ENCODE data around the gene POU6F2. TPM values are rescaled to one million over a fixed set of nuclear protein-coding genes. Genes with fewer than 3 reads are reported as not detected.

POU6F2 gene
- total and polyA plus RNA-seq, 2 experiments from 2014 or later = 7.2 to 7.3 TPM

DNA sequence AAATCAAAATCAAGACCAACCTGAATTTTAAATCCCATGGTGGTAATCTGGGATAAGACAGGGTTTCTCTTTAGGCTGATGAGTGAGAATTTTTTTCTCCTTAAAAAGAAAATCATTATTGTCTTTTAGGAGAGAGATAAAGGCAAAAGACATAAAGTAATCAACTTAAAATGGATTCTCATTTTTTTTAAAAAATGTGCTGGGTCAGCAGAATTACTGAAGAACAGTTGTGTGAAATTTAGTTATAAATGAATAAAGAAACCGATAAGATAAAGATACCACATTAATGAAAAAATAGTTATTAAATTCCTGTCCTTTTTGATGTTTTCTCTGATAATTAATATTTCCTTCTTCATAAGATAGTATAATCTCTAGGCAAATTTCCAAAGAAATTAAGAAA lies 427.2 kb downstream of the POU6F2 start (continued):
- TF ChIP-seq, protein P1, sequence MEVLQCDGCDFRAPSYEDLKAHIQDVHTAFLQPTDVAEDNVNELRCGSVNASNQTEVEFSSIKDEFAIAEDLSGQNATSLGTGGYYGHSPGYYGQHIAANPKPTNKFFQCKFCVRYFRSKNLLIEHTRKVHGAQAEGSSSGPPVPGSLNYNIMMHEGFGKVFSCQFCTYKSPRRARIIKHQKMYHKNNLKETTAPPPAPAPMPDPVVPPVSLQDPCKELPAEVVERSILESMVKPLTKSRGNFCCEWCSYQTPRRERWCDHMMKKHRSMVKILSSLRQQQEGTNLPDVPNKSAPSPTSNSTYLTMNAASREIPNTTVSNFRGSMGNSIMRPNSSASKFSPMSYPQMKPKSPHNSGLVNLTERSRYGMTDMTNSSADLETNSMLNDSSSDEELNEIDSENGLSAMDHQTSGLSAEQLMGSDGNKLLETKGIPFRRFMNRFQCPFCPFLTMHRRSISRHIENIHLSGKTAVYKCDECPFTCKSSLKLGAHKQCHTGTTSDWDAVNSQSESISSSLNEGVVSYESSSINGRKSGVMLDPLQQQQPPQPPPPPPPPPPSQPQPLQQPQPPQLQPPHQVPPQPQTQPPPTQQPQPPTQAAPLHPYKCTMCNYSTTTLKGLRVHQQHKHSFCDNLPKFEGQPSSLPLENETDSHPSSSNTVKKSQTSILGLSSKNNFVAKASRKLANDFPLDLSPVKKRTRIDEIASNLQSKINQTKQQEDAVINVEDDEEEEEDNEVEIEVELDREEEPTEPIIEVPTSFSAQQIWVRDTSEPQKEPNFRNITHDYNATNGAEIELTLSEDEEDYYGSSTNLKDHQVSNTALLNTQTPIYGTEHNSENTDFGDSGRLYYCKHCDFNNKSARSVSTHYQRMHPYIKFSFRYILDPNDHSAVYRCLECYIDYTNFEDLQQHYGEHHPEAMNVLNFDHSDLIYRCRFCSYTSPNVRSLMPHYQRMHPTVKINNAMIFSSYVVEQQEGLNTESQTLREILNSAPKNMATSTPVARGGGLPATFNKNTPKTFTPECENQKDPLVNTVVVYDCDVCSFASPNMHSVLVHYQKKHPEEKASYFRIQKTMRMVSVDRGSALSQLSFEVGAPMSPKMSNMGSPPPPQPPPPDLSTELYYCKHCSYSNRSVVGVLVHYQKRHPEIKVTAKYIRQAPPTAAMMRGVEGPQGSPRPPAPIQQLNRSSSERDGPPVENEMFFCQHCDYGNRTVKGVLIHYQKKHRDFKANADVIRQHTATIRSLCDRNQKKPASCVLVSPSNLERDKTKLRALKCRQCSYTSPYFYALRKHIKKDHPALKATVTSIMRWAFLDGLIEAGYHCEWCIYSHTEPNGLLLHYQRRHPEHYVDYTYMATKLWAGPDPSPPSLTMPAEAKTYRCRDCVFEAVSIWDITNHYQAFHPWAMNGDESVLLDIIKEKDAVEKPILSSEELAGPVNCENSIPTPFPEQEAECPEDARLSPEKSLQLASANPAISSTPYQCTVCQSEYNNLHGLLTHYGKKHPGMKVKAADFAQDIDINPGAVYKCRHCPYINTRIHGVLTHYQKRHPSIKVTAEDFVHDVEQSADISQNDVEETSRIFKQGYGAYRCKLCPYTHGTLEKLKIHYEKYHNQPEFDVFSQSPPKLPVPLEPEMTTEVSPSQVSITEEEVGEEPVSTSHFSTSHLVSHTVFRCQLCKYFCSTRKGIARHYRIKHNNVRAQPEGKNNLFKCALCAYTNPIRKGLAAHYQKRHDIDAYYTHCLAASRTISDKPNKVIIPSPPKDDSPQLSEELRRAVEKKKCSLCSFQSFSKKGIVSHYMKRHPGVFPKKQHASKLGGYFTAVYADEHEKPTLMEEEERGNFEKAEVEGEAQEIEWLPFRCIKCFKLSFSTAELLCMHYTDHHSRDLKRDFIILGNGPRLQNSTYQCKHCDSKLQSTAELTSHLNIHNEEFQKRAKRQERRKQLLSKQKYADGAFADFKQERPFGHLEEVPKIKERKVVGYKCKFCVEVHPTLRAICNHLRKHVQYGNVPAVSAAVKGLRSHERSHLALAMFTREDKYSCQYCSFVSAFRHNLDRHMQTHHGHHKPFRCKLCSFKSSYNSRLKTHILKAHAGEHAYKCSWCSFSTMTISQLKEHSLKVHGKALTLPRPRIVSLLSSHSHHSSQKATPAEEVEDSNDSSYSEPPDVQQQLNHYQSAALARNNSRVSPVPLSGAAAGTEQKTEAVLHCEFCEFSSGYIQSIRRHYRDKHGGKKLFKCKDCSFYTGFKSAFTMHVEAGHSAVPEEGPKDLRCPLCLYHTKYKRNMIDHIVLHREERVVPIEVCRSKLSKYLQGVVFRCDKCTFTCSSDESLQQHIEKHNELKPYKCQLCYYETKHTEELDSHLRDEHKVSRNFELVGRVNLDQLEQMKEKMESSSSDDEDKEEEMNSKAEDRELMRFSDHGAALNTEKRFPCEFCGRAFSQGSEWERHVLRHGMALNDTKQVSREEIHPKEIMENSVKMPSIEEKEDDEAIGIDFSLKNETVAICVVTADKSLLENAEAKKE (CRISPR knock-in tag; IDR thresholded peaks at IDR 0.05) = no peak
- TF ChIP-seq EZH2phosphoT487 (IDR thresholded peaks at IDR 0.05; ENCODE audit: unreplicated experiment) = no peak
- no peak for TF ChIP-seq JUNB (IDR thresholded peaks at IDR 0.05; ENCODE audit: unreplicated experiment)
- no peak for TF ChIP-seq ZNF331 (CRISPR knock-in tag; IDR thresholded peaks at IDR 0.05; ENCODE audit: low read depth)
- TF ChIP-seq STAT1 (IDR thresholded peaks at IDR 0.05; ENCODE audit: unreplicated experiment) = no peak
- no peak for TF ChIP-seq EZH2 (IDR thresholded peaks at IDR 0.05; ENCODE audit: low read depth, unreplicated experiment)
- no peak for TF ChIP-seq ZNF114 (CRISPR knock-in tag; IDR thresholded peaks at IDR 0.05)
- TF ChIP-seq CREB1 (CRISPR knock-in tag; IDR thresholded peaks at IDR 0.05; ENCODE audit: low read depth) = no peak
- TF ChIP-seq, protein P2, sequence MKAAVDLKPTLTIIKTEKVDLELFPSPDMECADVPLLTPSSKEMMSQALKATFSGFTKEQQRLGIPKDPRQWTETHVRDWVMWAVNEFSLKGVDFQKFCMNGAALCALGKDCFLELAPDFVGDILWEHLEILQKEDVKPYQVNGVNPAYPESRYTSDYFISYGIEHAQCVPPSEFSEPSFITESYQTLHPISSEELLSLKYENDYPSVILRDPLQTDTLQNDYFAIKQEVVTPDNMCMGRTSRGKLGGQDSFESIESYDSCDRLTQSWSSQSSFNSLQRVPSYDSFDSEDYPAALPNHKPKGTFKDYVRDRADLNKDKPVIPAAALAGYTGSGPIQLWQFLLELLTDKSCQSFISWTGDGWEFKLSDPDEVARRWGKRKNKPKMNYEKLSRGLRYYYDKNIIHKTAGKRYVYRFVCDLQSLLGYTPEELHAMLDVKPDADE (IDR thresholded peaks at IDR 0.05) = no peak

DNA sequence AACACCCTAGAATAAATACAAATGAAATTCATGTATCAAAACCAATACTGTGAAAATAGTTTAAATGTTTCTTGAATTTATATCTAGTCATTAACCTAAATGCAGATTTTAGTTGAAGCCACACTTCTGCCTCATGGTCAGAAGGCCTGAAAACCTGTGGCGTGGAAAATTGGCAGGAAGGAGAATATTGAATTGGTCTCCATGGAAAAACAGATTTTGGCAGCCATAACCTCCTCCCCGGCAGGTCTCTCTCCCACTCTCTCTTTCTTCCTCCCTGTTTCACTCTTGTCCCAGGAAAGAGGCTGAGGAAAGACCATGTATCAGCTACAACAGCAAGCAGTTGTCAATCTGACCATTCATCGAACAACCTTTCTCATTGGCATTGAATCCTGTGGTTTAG lies 427.9 kb downstream of the POU6F2 start:
- Histone ChIP-seq H2AFZ (no peak overlapping the region), H3K4me1 (ENCODE audit: insufficient read depth) (peaks cover 12% of the 10 kb centered on the region), H3K36me3 (ENCODE audit: insufficient read depth) (no peaks in the 10 kb centered on the region), H4K20me1 (replicated peaks; ENCODE audit: insufficient read depth) (no peaks in the 10 kb centered on the region), H3K9me2 (ENCODE audit: insufficient read depth) (no peaks in the 10 kb centered on the region), H3F3A (replicated peaks; ENCODE audit: low read depth) (no peaks in the 10 kb centered on the region), H3K4me3 (no peak overlapping the region), H3K4me2 (no peak overlapping the region), H3K27ac (ENCODE audit: low read depth) (no peak overlapping the region), H3K79me2 (replicated peaks; ENCODE audit: insufficient read depth) (no peaks in the 10 kb centered on the region), H3K27me3 (ENCODE audit: insufficient read depth) (no peaks in the 10 kb centered on the region)
- Mint-ChIP-seq H3K9me3 (no peaks in the 10 kb centered on the region), H3K4me1 (peaks cover 36% of the 10 kb centered on the region), H3K27me3 (ENCODE audit: insufficient read depth, low read depth, poor library complexity) (peaks cover 7% of the 10 kb centered on the region), H3K27ac (peak overlapping the region; percentile 64; the same call in 1 of the 2 replicates), H3K36me3 (ENCODE audit: low read depth) (no peaks in the 10 kb centered on the region), H3K4me3 (no peak overlapping the region)
- DNase-seq (ENCODE audit: low spot score) = no peak
- ATAC-seq = no peak
- TF ChIP-seq CREB1 (CRISPR knock-in tag; IDR thresholded peaks at IDR 0.05; ENCODE audit: low read depth) (no peak), JUNB (IDR thresholded peaks at IDR 0.05; ENCODE audit: unreplicated experiment) (no peak), ZNF114 (CRISPR knock-in tag; IDR thresholded peaks at IDR 0.05) (no peak), NANOG (IDR thresholded peaks at IDR 0.05; ENCODE audit: borderline replicate concordance) (no peak), STAT1 (IDR thresholded peaks at IDR 0.05; ENCODE audit: unreplicated experiment) (no peak), POLR2AphosphoS5 (IDR thresholded peaks at IDR 0.05; ENCODE audit: low read depth) (no peak), EZH2 (IDR thresholded peaks at IDR 0.05; ENCODE audit: low read depth, unreplicated experiment) (no peak), ZNF331 (CRISPR knock-in tag; IDR thresholded peaks at IDR 0.05; ENCODE audit: low read depth) (no peak)
- TF ChIP-seq, protein P2 (IDR thresholded peaks at IDR 0.05) = no peak
- TF ChIP-seq, protein P3, sequence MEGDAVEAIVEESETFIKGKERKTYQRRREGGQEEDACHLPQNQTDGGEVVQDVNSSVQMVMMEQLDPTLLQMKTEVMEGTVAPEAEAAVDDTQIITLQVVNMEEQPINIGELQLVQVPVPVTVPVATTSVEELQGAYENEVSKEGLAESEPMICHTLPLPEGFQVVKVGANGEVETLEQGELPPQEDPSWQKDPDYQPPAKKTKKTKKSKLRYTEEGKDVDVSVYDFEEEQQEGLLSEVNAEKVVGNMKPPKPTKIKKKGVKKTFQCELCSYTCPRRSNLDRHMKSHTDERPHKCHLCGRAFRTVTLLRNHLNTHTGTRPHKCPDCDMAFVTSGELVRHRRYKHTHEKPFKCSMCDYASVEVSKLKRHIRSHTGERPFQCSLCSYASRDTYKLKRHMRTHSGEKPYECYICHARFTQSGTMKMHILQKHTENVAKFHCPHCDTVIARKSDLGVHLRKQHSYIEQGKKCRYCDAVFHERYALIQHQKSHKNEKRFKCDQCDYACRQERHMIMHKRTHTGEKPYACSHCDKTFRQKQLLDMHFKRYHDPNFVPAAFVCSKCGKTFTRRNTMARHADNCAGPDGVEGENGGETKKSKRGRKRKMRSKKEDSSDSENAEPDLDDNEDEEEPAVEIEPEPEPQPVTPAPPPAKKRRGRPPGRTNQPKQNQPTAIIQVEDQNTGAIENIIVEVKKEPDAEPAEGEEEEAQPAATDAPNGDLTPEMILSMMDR (conservative IDR thresholded peaks at IDR 0.05; ENCODE audit: low read depth in 2 of 2) = no peak

Measured in GM23338 (cell line).